ENCODE measurements around the gene ATP8A1. TPM values are rescaled to one million over a fixed set of nuclear protein-coding genes. Genes with fewer than 3 reads are reported as not detected.

Gene ATP8A1
- total RNA-seq, 2 donors from 2014 or later, result 17.9 to 18.7 TPM

DNA sequence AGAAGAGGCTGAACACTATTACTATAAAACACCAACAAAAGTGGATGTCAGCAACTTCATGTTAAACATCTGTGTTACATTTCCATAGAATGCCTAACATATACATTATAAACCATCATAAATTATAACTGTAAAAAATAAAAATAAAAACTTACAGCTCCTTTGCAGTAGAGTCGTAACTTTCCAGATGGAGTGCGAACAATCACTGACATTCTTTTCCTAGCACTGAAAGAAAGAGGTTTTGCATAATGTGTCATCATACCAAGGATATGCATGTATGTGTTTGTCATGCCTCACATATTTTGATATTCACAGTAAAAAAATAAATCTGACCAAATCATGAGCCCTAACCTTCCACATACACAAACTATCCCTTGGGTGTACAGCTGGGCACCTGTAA lies 113.1 kb downstream of the ATP8A1 start:
- Mint-ChIP-seq H3K27me3 (ENCODE audit: insufficient read depth) (no peaks in the 10 kb centered on the region), H3K9me3 (peaks cover 1% of the 10 kb centered on the region), H3K27ac (no peak overlapping the region), H3K4me3 (no peak overlapping the region), H3K36me3 (ENCODE audit: low read depth) (peaks cover 4% of the 10 kb centered on the region), H3K4me1 (no peaks in the 10 kb centered on the region)
- WGBS, 2 experiments (ENCODE audit: insufficient coverage in 1 of 2, insufficient read length in 1 of 2), result 84 to 92% methylated on average over 2 of the region's 2 CpGs
- Histone ChIP-seq H3K36me3 (ENCODE audit: control insufficient read depth, insufficient read depth, low read length) (no peaks in the 10 kb centered on the region), H3K27me3 (ENCODE audit: control insufficient read depth, insufficient read depth, low read length, poor library complexity, severe bottlenecking) (no peaks in the 10 kb centered on the region), H3K4me1 (ENCODE audit: control insufficient read depth, insufficient read depth, low read length) (no peaks in the 10 kb centered on the region), H3K9ac (ENCODE audit: extremely low read depth, low read length, poor library complexity, severe bottlenecking) (no peak overlapping the region), H3K9me3 (ENCODE audit: control insufficient read depth, low read length) (no peaks in the 10 kb centered on the region), H3K4me3 (ENCODE audit: low read length) (no peak overlapping the region), H3K27ac (ENCODE audit: low read depth, low read length) (no peak overlapping the region)
- TF ChIP-seq, protein P1, sequence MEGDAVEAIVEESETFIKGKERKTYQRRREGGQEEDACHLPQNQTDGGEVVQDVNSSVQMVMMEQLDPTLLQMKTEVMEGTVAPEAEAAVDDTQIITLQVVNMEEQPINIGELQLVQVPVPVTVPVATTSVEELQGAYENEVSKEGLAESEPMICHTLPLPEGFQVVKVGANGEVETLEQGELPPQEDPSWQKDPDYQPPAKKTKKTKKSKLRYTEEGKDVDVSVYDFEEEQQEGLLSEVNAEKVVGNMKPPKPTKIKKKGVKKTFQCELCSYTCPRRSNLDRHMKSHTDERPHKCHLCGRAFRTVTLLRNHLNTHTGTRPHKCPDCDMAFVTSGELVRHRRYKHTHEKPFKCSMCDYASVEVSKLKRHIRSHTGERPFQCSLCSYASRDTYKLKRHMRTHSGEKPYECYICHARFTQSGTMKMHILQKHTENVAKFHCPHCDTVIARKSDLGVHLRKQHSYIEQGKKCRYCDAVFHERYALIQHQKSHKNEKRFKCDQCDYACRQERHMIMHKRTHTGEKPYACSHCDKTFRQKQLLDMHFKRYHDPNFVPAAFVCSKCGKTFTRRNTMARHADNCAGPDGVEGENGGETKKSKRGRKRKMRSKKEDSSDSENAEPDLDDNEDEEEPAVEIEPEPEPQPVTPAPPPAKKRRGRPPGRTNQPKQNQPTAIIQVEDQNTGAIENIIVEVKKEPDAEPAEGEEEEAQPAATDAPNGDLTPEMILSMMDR (conservative IDR thresholded peaks at IDR 0.05), result no peak
- DNase-seq, result no peak

DNA sequence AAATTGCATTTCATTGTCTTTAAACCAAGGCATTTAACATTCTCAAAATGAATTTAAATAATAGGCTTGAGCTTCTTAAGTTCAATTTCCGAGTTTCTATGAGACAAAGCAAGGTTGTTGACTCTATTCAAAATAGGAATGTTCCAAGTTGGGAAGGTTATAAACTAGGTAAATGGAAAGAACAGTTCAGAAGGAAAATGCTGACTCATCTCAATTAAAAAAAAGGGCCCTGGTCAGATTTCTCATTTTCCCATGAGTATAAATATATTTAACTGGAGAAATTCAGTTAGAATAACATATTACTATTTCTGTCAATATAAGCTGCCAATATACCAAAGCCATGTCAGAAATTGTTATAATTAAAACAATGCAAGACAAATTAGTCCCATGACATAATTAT lies 113.8 kb downstream of the ATP8A1 start:
- 88 to 96% methylated on average over 1 of the region's 1 CpG for WGBS, 2 experiments (ENCODE audit: insufficient coverage in 1 of 2, insufficient read length in 1 of 2)
- peaks cover 7% of the 10 kb centered on the region for H3K36me3 Mint-ChIP-seq (ENCODE audit: low read depth)
- H3K27ac Mint-ChIP-seq, result no peak overlapping the region

DNA sequence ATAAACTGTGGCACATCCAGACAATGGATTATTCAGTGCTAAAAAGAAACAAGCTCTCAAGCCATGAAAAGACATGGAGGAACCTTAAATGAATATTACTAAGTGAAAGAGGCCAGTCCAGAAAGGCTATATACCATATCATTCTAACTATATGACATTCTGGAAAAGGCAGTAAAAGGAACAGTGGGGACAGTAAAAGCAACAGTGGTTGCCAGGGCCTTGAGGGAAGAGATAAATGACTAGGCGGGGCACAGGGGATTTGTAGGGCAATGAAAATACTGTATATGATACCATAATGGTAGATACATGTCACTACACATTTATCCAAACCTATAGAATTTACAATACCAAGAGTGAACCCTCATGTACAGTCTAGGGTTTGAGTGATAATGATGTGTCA lies 115.3 kb downstream of the ATP8A1 start:
- H3K9me3 Mint-ChIP-seq, result peaks cover 5% of the 10 kb centered on the region
- Histone ChIP-seq H3K36me3 (ENCODE audit: control insufficient read depth, insufficient read depth, low read length) (no peaks in the 10 kb centered on the region), H3K9me3 (ENCODE audit: control insufficient read depth, low read length) (no peaks in the 10 kb centered on the region), H3K27me3 (ENCODE audit: control insufficient read depth, insufficient read depth, low read length, poor library complexity, severe bottlenecking) (no peaks in the 10 kb centered on the region), H3K9ac (ENCODE audit: extremely low read depth, low read length, poor library complexity, severe bottlenecking) (no peak overlapping the region), H3K27ac (ENCODE audit: low read depth, low read length) (no peak overlapping the region), H3K4me3 (ENCODE audit: low read length) (no peak overlapping the region), H3K4me1 (ENCODE audit: control insufficient read depth, insufficient read depth, low read length) (no peaks in the 10 kb centered on the region)
- H3K4me1 Mint-ChIP-seq, result no peaks in the 10 kb centered on the region
- DNase-seq, result no peak
- no peaks in the 10 kb centered on the region for H3K27me3 Mint-ChIP-seq (ENCODE audit: insufficient read depth)
- WGBS, 2 experiments (ENCODE audit: insufficient coverage in 1 of 2, insufficient read length in 1 of 2), result 67% methylated on average over 1 of the region's 1 CpG; no CpG with 5 or more reads in 1 of the 2 experiments
- TF ChIP-seq, protein P1 (conservative IDR thresholded peaks at IDR 0.05), result no peak
- H3K27ac Mint-ChIP-seq, result no peak overlapping the region
- no peak overlapping the region for H3K4me3 Mint-ChIP-seq
- H3K36me3 Mint-ChIP-seq (ENCODE audit: low read depth), result peaks cover 11% of the 10 kb centered on the region

More for the DNA sequence above, 113.8 kb downstream of the ATP8A1 start:
- TF ChIP-seq, protein P1 (conservative IDR thresholded peaks at IDR 0.05), result no peak
- Histone ChIP-seq H3K27ac (ENCODE audit: low read depth, low read length) (no peak overlapping the region), H3K4me1 (ENCODE audit: control insufficient read depth, insufficient read depth, low read length) (no peaks in the 10 kb centered on the region), H3K9me3 (ENCODE audit: control insufficient read depth, low read length) (no peaks in the 10 kb centered on the region), H3K27me3 (ENCODE audit: control insufficient read depth, insufficient read depth, low read length, poor library complexity, severe bottlenecking) (no peaks in the 10 kb centered on the region), H3K9ac (ENCODE audit: extremely low read depth, low read length, poor library complexity, severe bottlenecking) (no peak overlapping the region), H3K36me3 (ENCODE audit: control insufficient read depth, insufficient read depth, low read length) (no peaks in the 10 kb centered on the region), H3K4me3 (ENCODE audit: low read length) (no peak overlapping the region)
- Mint-ChIP-seq H3K4me3 (no peak overlapping the region), H3K9me3 (peaks cover 5% of the 10 kb centered on the region), H3K27me3 (ENCODE audit: insufficient read depth) (no peaks in the 10 kb centered on the region), H3K4me1 (no peaks in the 10 kb centered on the region)
- no peak for DNase-seq

Measured in endodermal cell (in vitro differentiated cells).